Activated naive CD4-positive, alpha-beta T cell treated with anti-CD3 and anti-CD28 coated beads for 36 hours (primary cell): Measurements from ENCODE around the gene AP5M1. TPM values are rescaled to one million over a fixed set of nuclear protein-coding genes. Genes with fewer than 3 reads are reported as not detected.
"Not testable (repeated sequence)": the region's sequence is repeated elsewhere in the genome, so short reads cannot be mapped to it uniquely, and the experiment has no call there.

Experiments used
- CTCF ChIA-PET: fragments of 350-600 bp; sonication (Branson Sonifier 250); formaldehyde crosslinking; loops from one replicate; lab custom pipeline; 2021; ENCODE audit warnings: antibody characterized with exemption; lab: Charles Lee
- DNase-seq: peaks from one replicate; pipeline ENCODE4 v3.0.0-alpha.2; 2020
- H3K27ac Mint-ChIP-seq: one replicate; pipeline ENCODE4 v1.8.0; 2021; ENCODE audit warnings: mild to moderate bottlenecking, mixed read lengths
- H3K27me3 Mint-ChIP-seq: one replicate; pipeline ENCODE4 v1.8.0; 2021; ENCODE audit warnings: low read depth, mixed read lengths
- H3K36me3 Mint-ChIP-seq: one replicate; pipeline ENCODE4 v1.8.0; 2021; ENCODE audit warnings: low read depth, mixed read lengths
- H3K4me1 Mint-ChIP-seq: one replicate; pipeline ENCODE4 v1.8.0; 2021; ENCODE audit warnings: low read depth, mixed read lengths
- H3K4me3 Mint-ChIP-seq: one replicate; pipeline ENCODE4 v1.8.0; 2021; ENCODE audit warnings: mild to moderate bottlenecking, moderate library complexity, mixed read lengths
- H3K9me3 Mint-ChIP-seq: one replicate; pipeline ENCODE4 v1.8.0; 2021; ENCODE audit warnings: mixed read lengths
- intact Hi-C: fragments of 100-400 bp; cut with micrococcal nuclease; formaldehyde crosslinking; loops from one replicate; pipeline ENCODE4 v1.15.1; 2023
- total RNA-seq, 2 experiments: library from RNA; stranded (reverse); gene quantifications; one replicate each; pipeline ENCODE4 v1.2.3, GENCODE V29; 2021

Gene AP5M1
- total RNA-seq, 2 experiments from 2014 or later, result 22.8 to 23.3 TPM

DNA sequence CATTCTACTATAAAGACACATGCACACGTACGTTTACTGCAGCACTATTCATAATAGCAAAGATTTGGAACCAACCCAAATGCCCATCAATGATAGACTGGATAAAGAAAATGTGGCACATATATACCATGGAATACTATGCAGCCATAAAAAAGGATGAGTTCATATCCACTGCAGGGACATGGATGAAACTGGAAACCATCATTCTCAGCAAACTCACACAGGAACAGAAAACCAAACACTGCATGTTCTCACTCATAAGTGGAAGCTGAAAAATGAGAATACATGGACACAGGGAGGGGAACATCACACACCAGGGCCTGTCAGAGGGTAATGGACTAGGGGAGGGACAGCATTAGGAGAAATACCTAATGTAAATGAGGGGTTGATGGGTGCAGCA, 10.6 kb upstream of the AP5M1 start:
- H3K9me3 Mint-ChIP-seq, H3K27ac Mint-ChIP-seq, intact Hi-C loops, H3K27me3 Mint-ChIP-seq, DNase-seq, H3K4me3 Mint-ChIP-seq: not testable (repeated sequence)
- H3K4me1 Mint-ChIP-seq, result peaks cover 42% of the 10 kb centered on the region
- H3K36me3 Mint-ChIP-seq, result peaks cover 27% of the 10 kb centered on the region
- CTCF ChIA-PET, result interaction anchor here (0.6 kb wide), 1 partner anchor 9 kb away, joined by 3 read pairs; no protein-coding TSS in a partner anchor

- H3K4me3 Mint-ChIP-seq, result no peak overlapping the region
- no peak overlapping the region for H3K27ac Mint-ChIP-seq
- CTCF ChIA-PET, result no interaction called here
- peaks cover 38% of the 10 kb centered on the region for H3K4me1 Mint-ChIP-seq
- intact Hi-C loops, result loop anchor here (10.0 kb wide), 2 partner anchors 985 to 1675 kb away; partner anchors contain the start of genes KTN1 and PSMA3
- peaks cover 4% of the 10 kb centered on the region for H3K9me3 Mint-ChIP-seq
- no peak for DNase-seq
- no peaks in the 10 kb centered on the region for H3K27me3 Mint-ChIP-seq
- peaks cover 25% of the 10 kb centered on the region for H3K36me3 Mint-ChIP-seq
Measured at GRCh38 chr14:57259672-57260071, 9.1 kb upstream of the AP5M1 start.

- no peak overlapping the region for H3K4me3 Mint-ChIP-seq
- H3K27me3 Mint-ChIP-seq, result no peaks in the 10 kb centered on the region
- H3K27ac Mint-ChIP-seq, result no peak overlapping the region
- intact Hi-C loops, result loop anchor here (10.0 kb wide), 2 partner anchors 983 to 1677 kb away; partner anchors contain the start of genes KTN1 and PSMA3
- H3K36me3 Mint-ChIP-seq, result peaks cover 21% of the 10 kb centered on the region
- CTCF ChIA-PET, result no interaction called here
- peaks cover 41% of the 10 kb centered on the region for H3K4me1 Mint-ChIP-seq
- peaks cover 4% of the 10 kb centered on the region for H3K9me3 Mint-ChIP-seq
- no peak for DNase-seq
Measured at GRCh38 chr14:57261604-57262003, 7.2 kb upstream of the AP5M1 start.

- CTCF ChIA-PET, result interaction anchor here (0.7 kb wide), 1 partner anchor 1327 kb away, joined by 3 read pairs; no protein-coding TSS in a partner anchor
- intact Hi-C loops, result loop anchor here (10.0 kb wide), 2 partner anchors 983 to 1677 kb away; partner anchors contain the start of genes KTN1 and PSMA3
- DNase-seq, result no peak
- Mint-ChIP-seq H3K27me3 (no peaks in the 10 kb centered on the region), H3K4me3 (no peak overlapping the region), H3K4me1 (peaks cover 43% of the 10 kb centered on the region), H3K27ac (no peak overlapping the region), H3K36me3 (peaks cover 18% of the 10 kb centered on the region), H3K9me3 (peaks cover 4% of the 10 kb centered on the region)
Measured at GRCh38 chr14:57262117-57262516, 6.7 kb upstream of the AP5M1 start.

GRCh38 chr14:57266065-57266464, 2.7 kb upstream of the AP5M1 start:
- H3K27me3 Mint-ChIP-seq, result no peaks in the 10 kb centered on the region
- no peaks in the 10 kb centered on the region for H3K9me3 Mint-ChIP-seq
- H3K4me3 Mint-ChIP-seq, result no peak overlapping the region
- peaks cover 59% of the 10 kb centered on the region for H3K4me1 Mint-ChIP-seq
- CTCF ChIA-PET, result interaction anchor here (1.0 kb wide), 1 partner anchor 19 kb away, joined by 3 read pairs; no protein-coding TSS in a partner anchor
- peaks cover 6% of the 10 kb centered on the region for H3K36me3 Mint-ChIP-seq
- no peak overlapping the region for H3K27ac Mint-ChIP-seq
- no peak for DNase-seq
- intact Hi-C loops, result loop anchor here (5.0 to 10.0 kb wide), 5 partner anchors 39 to 1934 kb away; partner anchors contain the start of genes KTN1, PELI2 and PSMA3

GRCh38 chr14:57273236-57273635, 4.5 kb downstream of the AP5M1 start:
- no peaks in the 10 kb centered on the region for H3K9me3 Mint-ChIP-seq
- CTCF ChIA-PET, result no interaction called here
- intact Hi-C loops, result no loop called here
- H3K27me3 Mint-ChIP-seq, result no peaks in the 10 kb centered on the region
- peaks cover 42% of the 10 kb centered on the region for H3K4me1 Mint-ChIP-seq
- no peak overlapping the region for H3K4me3 Mint-ChIP-seq
- peaks cover 19% of the 10 kb centered on the region for H3K36me3 Mint-ChIP-seq
- no peak for DNase-seq
- no peak overlapping the region for H3K27ac Mint-ChIP-seq

GRCh38 chr14:57274551-57274950, 5.8 kb downstream of the AP5M1 start:
- no peak for DNase-seq
- Mint-ChIP-seq H3K36me3 (peaks cover 17% of the 10 kb centered on the region), H3K9me3 (no peaks in the 10 kb centered on the region), H3K4me3 (no peak overlapping the region), H3K4me1 (peaks cover 40% of the 10 kb centered on the region), H3K27ac (no peak overlapping the region), H3K27me3 (no peaks in the 10 kb centered on the region)
- CTCF ChIA-PET, result no interaction called here
- intact Hi-C loops, result no loop called here

DNA sequence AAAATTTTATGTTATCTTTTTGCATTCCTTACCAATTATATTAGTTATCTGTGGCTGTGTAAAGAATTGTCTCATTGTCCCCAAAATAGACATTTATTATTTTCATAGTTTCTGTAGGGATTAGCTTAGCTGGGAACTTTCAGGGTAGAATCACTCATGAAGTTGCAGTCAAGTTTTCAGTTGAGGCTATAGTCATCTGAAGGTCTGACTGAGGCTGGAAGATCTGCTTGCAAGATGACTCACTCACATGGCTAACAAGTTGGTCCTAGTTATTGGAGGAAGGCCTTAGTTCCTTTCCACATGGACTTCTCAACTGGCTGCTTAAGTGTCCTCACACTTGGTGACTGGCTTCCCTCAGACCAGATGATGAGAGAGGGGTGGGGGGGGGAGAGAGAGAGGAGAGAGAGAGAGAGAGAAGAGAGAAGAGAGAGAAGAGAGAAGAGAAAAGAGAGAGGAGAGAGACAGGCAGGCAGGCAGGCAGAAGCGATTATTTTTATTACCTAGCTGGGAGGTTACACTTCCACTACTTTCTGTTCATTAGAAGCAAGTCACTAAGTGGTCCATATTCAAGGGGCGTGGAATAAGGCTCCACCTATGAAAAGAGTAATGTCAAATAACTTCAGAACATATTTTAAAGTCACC, 6.4 kb downstream of the AP5M1 start:
- Mint-ChIP-seq H3K4me1 (peaks cover 37% of the 10 kb centered on the region), H3K4me3 (no peak overlapping the region), H3K27me3 (no peaks in the 10 kb centered on the region), H3K9me3 (no peaks in the 10 kb centered on the region), H3K36me3 (peaks cover 19% of the 10 kb centered on the region), H3K27ac (no peak overlapping the region)
- CTCF ChIA-PET, result no interaction called here
- DNase-seq, result no peak
- intact Hi-C loops, result no loop called here

DNA sequence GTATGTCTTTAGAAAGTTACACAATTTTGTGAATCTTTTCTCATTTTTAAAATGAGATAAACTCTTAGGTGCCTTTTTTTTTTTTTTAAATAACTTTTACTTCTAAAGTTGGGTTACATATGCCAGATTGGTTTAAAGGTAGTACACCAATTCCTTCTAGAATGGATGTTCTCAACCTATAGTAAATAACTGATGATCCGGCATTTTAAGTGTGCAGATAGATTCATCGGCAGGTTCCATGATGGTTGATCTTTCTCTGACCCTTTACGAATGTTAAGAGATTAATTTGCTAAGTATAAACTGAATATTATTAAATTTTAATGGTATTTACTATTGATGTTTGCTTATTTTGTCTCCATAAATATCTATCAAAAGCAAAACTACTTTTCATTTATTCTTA, 8.3 kb downstream of the AP5M1 start:
- CTCF ChIA-PET, result no interaction called here
- intact Hi-C loops, result no loop called here
- peaks cover 20% of the 10 kb centered on the region for H3K4me1 Mint-ChIP-seq
- no peak overlapping the region for H3K27ac Mint-ChIP-seq
- no peak for DNase-seq
- H3K9me3 Mint-ChIP-seq, result no peaks in the 10 kb centered on the region
- no peaks in the 10 kb centered on the region for H3K27me3 Mint-ChIP-seq
- no peak overlapping the region for H3K4me3 Mint-ChIP-seq
- peaks cover 23% of the 10 kb centered on the region for H3K36me3 Mint-ChIP-seq

DNA sequence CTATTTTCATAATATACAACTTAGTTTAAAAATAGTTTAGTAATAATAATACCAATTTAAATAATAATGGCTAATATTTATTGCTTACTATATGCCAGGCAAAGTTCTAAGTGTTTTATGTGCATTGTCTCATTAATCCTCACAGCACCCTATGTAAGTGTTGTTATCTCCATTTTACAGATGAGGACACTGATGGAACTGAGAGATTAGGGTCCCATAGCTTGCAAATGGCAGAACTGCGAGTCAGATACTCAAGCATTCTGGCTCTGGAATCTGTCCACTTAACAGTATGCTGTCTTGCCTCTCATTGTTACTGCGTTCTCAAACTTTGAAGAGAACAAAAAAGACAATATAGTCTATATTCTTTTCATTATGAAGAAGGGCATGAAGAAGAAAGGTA, 19.0 kb downstream of the AP5M1 start:
- CTCF ChIA-PET, result no interaction called here
- H3K9me3 Mint-ChIP-seq, result no peaks in the 10 kb centered on the region
- intact Hi-C loops, result no loop called here
- H3K27ac Mint-ChIP-seq, result no peak overlapping the region
- H3K4me1 Mint-ChIP-seq, result no peaks in the 10 kb centered on the region
- DNase-seq, result no peak
- no peak overlapping the region for H3K4me3 Mint-ChIP-seq
- peaks cover 16% of the 10 kb centered on the region for H3K36me3 Mint-ChIP-seq
- no peaks in the 10 kb centered on the region for H3K27me3 Mint-ChIP-seq

DNA sequence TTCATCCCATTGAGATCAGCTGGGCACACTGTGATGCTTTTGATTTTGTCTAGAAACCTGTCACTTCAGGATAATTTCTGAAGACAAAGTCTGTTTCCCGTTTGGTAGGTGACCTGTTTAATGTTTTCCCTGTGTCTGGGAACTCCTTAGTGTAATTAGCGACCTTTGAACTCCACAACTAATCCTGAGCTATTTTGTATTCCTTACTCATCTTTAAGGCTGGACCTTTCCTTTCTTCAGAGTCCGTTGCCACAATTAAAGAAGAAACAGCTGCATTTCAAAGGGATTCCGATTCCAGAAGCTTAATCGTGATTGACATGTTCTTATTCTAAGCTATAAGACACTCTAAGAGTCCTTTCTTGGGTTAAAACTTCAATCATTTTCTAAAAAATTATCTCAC, 22.0 kb downstream of the AP5M1 start:
- Mint-ChIP-seq H3K4me1 (no peaks in the 10 kb centered on the region), H3K27me3 (no peaks in the 10 kb centered on the region), H3K4me3 (no peak overlapping the region), H3K9me3 (no peaks in the 10 kb centered on the region), H3K36me3 (peaks cover 4% of the 10 kb centered on the region), H3K27ac (no peak overlapping the region)
- intact Hi-C loops, result no loop called here
- CTCF ChIA-PET, result no interaction called here
- DNase-seq, result no peak

GRCh38 chr14:57291692-57292647, 23.2 kb downstream of the AP5M1 start:
- Mint-ChIP-seq H3K36me3 (peaks cover 4% of the 10 kb centered on the region), H3K9me3 (no peaks in the 10 kb centered on the region), H3K4me3 (no peak overlapping the region), H3K4me1 (no peaks in the 10 kb centered on the region), H3K27ac (no peak overlapping the region), H3K27me3 (no peaks in the 10 kb centered on the region)
- CTCF ChIA-PET, result interaction anchor here (0.6 to 1.1 kb wide), 3 partner anchors 23 to 109 kb away, joined by 3 read pairs; no protein-coding TSS in a partner anchor
- DNase-seq, result no peak
- intact Hi-C loops, result no loop called here
